Uterus (tissue), 2 donors: ENCODE measurements around the gene GCNT1.

Source experiments
- CTCF ChIP-seq, 4 experiments: fragments of 200-600 bp in 2 of 4; fragments of 450-650 bp in 2 of 4; sonication (generic) in 2 of 4; IDR thresholded peaks; one replicate each; pipeline ENCODE4 v1.5.1; 2016 to 2019; ENCODE audit warnings: antibody characterized with exemption in 4 of 4, mild to moderate bottlenecking in 2 of 4, moderate library complexity in 1 of 4
- POLR2A ChIP-seq, 2 donors: fragments of 450-650 bp; IDR thresholded peaks; one replicate each; pipeline ENCODE4 v1.6.1; 2016; ENCODE audit warnings: antibody characterized with exemption in 2 of 2, mild to moderate bottlenecking in 1 of 2, moderate library complexity in 1 of 2

DNA sequence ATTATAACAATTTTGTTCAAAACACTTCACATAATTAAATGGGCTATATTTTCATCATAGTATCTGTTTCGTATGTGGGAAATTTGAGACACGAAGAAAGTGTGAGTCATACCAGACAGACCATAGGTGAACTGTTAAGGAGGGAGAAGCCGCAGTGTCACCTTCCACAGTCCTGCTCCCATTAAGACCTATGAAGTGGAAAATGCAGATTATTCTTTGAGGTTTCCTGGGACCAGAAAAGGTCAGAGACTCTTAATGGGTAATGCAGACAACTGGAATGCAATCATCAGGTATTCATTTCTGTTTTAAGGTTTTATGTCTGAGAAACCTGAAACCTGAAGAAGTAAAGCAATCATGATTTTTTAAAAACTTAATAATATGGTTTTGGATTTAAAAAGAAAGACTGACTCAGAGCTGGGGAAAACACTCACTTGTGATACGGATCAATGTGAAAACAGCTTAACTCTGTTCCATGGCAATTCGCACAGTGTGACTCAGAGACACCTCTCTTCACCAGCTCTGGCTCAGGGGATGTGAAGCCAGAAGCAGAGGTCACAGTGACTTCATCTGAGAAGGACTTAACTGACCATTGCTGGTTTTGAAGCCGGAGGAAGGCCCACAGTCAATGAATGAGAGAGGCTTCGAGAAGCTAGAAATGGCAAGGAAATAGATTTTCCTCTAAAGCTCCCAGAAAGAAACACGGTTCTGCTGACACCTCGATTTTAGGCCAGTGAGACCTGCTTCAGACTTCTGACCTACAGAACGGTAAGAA, 17.2 kb upstream of the GCNT1 start:
- TF ChIP-seq CTCF (IDR thresholded peaks at IDR 0.05) = no peak
- no peak for TF ChIP-seq POLR2A (IDR thresholded peaks at IDR 0.05)
